Activated T-cell treated with anti-CD3 and anti-CD28 coated beads for 4 hours (primary cell): ENCODE measurements around the gene SLC1A7.

ENCODE experiments used
- DNase-seq: peaks from one replicate; pipeline ENCODE4 v3.0.0-alpha.2; 2020

SLC1A7 gene

DNA sequence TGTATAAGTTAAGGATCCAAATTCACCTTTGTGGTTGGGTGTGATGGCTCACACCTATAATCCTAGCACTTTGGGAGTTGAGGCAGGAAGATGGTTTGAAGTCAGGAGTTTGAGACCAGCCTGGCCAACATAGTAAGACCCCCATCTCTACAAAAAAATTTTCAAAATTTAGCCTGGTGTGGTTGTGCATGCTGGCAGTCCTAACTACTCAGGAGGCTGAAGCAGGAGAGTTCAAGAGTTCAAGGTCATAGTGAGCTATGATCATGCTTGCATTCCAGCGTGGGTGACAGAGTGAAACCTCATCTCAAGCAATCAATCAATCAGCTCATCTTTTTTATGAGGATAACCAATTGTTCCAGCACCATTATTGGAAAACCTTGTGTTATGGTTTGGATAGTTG, 16.5 kb upstream of the SLC1A7 start:
- DNase-seq = no peak

DNA sequence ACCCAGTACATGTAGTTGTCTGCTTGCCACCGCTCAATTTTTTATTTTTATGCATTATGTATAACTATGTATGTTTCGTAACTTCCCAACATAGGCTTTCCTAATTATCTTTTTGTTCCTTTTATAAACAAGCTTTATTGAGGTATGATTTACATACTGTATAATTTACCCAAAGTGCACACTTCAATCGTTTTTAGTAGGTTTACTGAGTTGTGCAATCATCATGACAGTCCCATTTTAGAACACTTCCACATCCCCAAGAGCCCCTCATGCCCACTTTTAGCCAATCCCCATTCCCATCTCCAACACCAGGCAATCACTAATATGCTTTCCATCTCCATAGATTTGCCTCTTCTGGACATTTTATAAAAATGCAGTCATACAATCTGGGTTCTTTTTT, 14.3 kb upstream of the SLC1A7 start:
- no peak for DNase-seq

DNA sequence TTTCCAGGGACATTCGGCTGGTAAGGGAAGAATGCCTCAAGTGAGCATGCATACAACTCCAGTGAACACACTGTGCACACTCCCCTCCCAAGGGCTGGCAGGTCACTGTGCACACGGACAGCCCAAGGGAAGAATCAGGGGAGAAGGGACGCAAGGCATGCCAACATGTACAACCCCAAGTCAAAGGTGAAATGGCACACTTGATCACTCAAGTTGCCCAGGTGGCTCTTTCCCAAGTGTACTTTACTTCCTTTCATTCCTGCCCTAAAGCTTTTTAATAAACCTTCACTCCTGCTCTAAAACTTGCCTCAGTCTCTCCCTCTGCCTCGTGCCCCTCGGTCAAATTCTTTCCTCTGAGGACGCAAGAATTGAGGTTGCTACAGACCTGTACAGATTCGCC, 13.5 kb upstream of the SLC1A7 start:
- DNase-seq = no peak

DNA sequence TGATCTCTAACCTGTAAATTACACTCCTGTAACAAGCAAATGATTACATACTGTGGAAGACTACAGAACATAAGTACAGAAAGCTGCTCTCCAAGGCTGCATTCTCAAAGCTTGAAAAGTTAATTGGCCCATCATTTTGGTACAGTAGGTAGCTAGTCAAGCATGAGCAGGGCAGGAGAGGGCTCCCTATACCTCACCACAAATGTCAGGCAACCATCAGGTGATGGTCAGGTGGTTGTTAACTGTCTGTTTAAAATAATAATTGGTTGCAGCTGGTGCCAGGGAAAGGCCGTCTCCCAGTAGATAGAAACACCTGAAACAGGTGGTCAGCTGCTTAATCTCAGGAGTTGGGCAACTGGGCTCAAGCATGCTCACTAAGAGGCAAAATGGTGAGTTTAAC, 13.1 kb upstream of the SLC1A7 start:
- DNase-seq = no peak

DNA sequence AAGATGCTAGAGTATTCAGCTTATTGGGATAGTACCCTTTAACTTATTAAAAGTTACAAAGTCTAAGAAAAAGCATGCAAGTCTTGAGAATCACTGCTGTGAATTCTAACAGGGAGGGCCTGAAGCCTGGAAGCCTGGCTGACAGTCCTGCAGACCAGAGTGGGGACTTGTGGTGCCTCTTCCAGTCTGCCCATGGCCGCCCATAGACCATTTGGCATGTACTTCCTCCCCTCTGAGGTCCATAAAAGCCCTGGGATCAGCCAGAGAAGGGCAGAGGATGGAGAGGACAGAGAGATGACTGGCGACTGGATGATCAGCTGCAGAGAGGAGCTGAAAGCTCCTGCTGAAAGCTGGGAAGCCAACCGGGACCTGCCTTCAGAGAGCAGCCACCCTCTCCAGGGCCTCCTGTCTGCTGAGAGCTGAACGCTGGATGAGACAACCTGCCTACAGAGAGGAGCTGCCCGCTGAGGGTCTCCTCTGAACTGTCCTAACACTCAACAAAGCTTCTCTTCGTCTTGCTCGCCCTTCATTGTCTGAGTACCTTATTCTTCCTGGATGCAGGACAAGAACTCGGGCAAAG, 12.5 kb upstream of the SLC1A7 start:
- no peak for DNase-seq

DNA sequence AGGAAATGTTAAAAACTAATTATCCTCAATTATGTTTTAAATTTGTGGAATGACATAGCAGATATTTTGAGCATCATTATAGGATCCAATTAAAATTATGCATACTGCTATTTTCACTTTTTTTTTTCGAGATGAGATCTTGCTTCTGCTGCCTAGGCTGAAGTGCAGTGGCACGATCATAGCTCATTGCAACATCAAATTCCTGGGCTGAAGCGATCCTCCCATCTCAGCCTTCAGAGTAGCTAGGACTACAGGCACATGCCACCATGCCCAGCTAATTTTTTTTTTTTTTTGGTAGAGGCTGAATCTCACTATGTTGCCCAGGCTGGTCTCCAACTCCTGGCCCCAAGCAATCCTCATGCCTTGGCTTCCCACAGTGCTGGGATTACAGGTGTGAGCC, 11.3 kb upstream of the SLC1A7 start:
- DNase-seq = no peak

DNA sequence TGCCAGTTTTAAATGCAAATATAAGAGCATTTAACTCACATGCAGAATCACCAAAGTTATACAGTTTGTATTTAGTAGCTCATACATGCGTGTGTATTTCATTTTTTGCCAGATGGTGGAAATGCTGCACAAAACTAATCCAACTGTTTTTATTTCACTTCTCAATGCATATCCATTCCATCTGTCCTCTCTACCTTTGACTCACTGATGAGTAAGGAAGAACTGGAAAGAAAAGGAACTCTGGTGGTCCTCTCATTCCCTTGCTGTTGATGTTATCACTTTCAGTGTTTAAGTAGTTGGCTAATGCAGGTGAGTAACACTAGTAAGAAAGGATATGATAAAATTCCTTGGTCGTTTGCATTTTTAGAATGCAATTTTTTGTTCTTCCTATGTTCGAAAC, 5.7 kb upstream of the SLC1A7 start:
- DNase-seq = no peak

DNA sequence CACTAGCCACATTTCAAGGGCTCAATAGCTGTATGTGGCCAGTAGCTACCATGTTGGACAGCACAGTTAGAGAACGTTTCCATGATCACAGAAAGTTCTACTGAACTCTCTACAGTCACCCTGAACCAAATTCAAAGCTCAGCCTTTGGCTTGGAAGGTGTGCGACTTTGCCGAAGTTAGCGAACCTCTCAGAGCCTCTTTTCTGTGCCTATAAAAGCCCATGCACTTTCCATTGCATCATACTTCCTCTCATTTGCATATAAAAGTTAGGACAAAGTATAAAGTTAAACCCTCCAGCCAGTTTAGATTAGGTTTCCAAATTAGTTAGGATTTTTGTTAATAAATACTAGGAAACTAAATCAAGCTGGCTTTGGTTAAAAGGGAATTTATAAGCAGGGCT, 4.7 kb upstream of the SLC1A7 start:
- no peak for DNase-seq

DNA sequence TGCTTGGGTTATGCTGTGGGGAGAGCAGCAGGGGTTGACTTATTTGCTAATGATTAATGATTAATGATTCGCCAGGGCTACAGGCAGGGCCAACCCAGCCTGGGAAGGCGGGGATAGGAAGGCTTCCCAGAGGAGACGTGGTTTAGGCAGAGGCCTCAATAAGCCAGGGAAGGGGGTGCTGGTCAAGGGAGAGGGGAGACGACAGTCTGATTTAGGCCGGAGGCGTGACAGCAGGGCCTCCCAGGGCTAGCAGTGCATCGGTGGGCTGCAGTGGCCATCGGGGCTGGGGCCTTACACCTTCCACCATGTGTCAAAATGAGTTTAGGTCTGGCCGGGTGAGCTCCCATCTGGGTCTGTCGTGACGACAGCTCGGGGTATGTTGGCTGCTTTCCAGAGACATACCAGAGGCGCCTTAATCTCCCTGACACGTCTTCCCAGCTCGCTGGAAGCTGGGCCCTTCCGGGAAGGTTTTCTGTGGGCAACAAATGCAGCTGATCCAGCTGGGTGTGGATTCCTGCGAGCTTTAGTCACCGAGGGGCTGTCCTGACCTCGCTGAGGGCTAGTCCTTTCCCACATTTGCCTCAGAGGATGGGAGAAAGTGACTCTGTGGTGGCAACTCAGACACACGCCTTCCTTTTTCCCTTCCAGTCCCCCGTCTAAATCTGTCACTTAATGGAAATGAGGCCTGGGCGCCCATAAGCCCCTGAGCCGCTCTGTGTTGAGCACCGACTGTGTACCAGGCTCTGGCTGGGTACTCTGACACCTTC, 3.7 kb upstream of the SLC1A7 start:
- no peak for DNase-seq

DNA sequence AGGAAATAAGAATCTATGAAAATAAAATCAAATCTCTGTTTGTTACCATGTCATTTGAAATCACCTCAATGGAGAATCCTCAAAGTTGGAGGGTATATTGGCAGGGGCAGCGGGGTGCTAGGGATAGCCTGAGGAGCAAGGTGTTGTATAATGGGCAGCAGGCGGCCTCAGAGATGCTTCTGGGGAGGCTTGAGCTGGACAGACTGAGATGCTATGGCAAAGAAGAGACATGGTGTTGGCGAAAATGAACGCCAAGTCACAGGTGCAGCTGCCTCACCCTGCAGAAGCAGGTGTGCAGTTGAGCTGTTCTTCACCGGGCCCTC, 3.1 kb upstream of the SLC1A7 start:
- DNase-seq = no peak

DNA sequence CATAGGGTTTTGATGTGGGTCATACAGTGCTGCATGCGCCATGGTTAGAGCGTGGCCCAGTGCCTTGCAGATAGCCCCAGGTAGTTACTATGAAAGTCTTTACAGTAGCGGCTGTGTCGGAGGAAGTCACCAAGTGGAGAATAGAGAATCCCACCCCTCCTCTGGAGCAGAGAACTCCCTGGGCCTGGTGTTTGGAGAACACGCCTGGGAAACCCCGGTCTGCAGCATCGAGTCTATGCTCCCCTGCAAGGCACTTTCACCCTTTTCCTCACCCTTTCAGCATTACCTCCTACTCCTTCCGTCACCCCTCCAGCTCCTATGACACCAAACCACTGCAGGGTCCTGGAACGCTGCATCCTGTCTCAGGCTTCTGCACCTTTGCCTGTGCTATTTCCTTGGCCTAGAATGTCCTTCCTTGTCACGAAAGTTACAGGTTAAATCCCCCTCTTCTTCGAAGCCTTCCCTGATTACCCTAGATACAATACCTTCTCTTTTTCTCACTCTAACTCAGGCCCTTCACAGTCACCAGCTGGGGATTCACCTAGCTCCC, 2.7 kb upstream of the SLC1A7 start:
- no peak for DNase-seq

DNA sequence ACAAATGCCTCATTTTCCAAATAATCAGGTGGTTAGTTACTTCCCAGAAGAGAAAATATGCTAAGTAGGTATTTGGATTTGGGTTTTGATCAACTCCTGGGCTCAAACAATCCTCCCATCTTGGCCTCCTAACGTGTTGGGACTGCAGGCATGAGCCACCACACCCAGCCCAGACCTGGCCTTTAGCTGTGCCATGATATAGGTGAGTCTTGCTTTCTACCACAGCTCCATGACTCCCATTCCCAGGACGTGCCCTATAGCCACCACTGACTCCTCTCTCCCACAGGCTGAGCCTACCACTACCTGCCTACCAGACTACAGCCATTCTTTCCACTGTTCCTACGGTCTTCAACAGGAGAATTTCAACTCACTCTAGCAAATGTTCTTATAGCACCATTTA, 1.8 kb upstream of the SLC1A7 start:
- no peak for DNase-seq

DNA sequence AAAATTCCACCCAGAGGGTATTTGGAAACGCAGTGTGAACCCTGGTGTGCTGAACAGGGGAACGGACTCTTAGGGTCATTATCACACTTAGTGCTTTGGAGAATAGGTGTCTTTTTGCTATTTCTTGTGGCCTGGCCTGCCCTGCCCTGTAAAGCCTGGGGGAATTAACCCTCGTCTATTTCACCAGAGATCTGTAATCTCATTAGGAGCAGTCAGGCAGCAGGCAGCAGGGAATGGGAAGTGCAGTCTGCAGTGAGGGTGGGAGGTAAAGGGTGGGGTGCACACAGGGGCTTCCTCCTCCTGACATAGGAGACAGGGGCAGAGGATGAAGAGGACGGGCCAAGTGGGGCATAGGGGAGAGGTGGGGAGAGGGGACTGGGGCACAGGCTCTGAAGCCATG, 1.1 kb upstream of the SLC1A7 start:
- DNase-seq = no peak

DNA sequence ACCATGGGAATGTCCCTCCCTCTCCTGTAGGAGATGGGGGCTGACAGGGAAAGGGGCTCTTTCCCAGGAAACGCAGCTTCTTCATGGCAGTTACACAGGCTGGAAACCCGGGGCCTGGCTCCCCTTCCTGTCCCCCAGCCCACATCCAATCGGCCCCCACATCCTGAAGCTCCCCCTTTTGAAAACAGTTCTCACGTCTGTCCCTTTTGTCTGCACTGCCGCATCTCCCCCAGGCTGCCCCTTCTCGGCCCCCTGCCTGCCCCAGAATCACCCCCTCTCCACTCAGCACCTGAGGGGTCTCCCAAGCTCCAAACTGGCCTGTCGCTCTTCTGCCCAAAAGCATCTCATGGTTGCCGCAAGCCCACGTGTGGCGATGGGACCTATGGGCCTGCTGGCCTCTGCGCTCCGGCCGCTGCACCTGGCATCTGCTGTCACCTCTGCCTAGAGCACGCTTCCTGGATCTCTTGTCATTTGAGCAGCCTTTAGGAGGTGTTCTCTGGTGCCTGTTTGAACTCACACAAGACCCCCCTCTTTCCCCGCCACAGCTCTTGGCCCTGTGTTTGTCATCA, 867 bp downstream of the SLC1A7 start:
- DNase-seq = no peak

DNA sequence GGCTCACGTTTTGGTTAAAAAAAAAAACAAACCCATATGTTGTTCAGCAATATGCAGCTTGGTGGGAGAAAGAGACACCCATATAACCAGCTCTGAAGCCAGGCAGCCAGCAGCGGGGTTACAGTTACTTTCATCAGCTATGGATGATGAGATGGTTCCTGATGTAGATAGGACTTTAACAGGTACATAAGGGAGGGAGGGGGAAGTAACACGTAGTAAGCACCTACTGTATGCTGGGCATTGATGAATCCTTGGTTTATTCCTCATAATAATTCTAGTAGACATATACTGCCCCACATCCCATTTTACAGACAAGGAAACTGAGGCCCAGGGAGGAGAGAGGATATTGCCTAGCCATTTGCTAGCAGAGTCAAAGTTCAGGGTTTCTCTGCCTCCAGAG, 2.0 kb downstream of the SLC1A7 start:
- no peak for DNase-seq

DNA sequence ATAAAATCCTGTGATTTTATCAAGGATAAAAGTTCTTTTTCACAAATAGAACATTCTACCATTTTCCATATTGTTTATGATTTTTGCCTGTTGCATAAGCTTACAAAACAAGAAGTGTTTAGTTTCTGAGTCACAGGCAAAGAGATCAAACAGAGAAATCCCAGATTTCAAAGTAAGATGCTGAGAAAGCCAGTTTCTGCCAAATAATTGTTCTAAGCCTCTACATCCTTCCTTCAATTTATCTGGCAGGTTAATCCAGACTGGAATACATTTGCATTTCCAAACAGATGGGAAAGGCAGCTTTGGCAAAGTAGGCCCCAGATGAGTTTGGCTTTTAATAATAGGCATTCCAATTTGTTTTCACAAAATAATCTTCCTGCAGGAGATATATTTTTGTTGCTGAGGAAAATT, 2.5 kb downstream of the SLC1A7 start:
- DNase-seq = no peak

DNA sequence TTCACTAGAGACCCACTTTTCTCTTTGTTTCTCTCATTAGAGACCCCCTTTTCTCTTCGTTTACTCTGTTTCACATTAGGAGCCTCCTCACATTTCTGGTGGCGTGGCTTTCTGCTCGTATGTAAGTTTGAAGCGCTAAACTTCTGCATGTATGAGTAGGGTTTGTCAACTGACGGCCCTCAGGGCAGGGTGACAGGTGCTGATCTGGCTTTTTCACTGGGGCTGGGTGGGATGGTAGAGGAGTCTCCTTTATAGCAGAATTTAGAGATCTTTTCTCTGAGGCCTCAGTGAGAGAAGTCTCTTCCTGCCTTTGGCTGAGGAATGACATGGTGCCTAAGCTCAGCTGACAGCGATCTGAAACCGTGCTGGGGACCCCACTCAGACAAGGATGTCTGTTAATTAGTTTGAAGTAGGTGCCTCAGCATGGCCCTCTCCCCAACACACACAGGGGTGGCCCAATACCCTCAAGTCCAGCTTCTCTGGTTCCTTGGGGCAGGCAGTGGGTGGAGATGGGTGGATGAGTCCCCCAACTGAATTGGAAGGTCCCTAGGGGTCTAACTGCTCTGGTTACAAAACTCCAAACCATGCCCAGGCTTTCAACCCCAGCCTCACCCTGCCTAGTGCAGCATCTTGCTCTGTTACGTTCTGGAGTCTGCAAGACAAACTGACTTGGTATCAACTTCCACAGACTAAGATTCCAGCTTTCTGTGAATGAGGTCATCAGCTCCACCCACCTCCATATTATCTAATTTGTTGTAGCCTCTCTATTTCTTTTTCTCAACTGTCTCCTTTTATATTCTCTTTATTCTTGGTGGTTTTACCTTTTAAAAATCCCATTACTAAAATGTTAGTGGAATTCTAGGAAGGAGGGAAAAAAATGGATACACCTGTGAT, 3.2 kb downstream of the SLC1A7 start:
- DNase-seq = no peak

DNA sequence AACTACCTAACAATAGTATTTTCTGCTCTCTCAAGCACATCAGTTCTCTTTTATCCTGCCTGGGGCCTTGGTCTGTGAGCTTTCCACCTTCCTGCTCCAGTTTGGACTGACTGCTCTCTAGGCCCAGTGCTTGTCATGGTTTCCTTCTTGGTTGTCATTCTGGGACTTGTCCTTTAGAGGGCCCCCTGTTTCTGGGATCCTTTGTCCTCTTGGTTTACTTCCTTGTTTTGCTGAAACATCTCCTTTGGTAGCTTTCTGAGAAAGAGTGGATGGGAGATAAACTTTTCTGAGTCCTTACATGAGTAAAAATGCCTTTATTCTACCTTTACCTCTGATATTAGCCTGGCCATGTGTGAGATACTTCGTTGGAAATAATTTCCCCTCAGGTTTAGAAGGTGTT, 4.7 kb downstream of the SLC1A7 start:
- DNase-seq = no peak

DNA sequence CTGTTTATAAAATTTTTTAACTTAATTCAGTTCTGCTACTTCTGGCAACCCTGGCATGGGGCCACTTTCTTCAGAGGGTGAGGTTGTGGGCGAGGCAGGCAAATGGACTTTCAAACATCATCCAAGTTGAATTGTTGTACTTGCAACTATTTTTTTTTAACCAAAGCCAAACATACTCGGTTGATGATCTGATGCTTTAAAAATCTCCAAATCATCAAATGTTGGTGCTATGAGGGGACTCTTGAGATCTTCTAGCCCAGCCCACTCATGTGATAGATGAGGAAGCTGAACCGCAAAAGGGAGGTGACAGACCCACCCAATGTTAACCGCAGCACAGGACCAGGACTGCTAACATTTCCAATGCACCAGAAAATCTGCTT, 6.7 kb downstream of the SLC1A7 start:
- DNase-seq = no peak

DNA sequence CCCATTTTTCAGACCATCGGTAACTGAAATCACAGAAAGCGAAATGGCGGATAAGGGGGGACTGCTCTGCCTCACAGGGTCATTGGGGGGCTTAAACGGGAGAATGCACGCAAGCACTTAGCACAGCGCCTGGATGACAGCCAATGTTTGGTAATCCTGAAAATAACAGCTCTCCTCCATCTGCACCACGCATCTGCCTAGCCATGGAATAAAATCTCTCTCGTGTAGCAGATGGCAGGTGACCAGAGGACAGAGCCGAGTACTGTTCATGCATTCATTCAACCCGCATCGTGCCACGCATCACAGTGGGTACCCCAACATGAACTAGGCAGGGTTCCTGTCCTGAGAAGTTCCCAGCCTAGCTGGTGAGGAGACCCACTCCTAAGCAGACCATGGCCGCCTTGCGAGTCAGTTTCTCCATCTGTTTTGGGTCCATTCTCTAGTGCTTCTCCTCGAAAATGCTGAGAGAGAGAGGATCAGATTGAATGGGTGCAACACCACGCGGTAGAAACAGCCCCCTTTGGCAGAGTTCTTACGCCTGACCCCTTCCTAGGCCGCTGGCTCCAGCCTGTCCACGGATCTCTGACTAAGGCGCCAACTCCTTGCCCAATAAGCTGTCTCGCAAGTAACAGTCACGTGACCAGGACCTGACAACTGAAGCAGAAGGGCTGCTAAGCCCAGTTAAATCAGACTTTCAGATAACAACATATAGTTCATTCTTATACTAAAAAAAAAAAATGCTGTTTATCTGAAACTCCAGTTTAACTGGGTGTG, 7.3 kb downstream of the SLC1A7 start:
- DNase-seq = no peak

DNA sequence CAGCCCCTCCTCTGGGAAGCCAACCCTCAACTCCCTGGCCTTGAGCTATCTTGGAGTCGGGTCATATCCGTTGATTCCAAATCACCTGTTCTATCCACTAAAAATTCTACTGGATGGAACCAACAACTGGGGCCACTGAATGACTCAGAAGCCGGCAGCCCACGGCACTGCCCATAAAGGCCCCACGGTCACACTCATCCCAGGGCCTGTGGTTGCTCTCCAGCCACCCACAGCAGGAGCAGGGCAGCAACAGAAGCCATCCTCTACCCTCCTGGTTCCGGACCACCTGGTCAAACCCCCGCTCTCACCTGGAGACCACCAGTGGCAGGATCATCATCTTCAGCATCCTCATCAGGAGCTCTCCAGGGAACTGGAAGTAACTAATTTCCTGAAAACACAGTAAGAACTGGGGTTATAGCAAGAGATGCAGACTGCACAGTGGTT, 8.4 kb downstream of the SLC1A7 start:
- no peak for DNase-seq

DNA sequence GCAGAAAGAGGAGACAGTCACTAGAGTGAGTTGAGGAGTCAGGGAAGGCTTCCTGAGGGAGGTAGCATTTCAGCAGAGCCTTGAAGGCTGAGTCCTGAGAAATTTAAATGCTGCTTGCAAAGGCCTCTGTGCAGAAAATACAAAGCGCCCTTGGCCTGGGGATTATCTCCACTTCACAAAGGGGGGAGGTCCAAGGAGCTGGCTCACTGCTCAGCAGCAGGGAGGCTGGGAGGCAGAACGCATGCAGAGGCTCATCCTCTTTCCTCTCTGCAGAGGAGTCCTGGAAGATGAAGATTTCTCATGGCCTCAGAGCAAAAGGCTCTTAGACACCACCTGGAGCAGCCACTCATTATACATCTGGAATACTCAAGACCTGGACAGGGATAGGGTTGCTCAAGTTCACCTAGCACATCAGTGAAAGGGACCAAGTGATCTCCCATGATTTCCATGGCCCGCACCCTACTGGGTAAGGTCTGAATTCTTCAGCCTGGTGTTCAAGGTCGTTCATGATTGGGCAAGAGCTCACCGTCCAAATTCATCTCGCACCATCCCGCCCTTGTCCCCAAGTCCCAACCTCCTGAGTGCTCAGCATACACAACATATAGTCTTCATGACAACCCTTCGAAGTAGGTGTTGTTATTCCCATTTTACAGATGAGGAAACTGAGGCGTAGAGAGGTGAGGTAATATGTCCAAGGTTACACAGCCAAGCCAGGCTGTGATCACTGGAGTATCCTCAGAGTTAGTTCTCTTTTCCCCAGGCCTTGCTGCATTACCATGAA, 9.0 kb downstream of the SLC1A7 start:
- no peak for DNase-seq
